ENCODE data around the gene NDUFC1.
"Not testable (repeated sequence)": the region's sequence is repeated elsewhere in the genome, so short reads cannot be mapped to it uniquely, and the experiment has no call there.

NDUFC1 gene

GRCh38 chr4:139256349-139256748, 45.9 kb downstream of the NDUFC1 start:
- no peaks in the 10 kb centered on the region for H3K36me3 Mint-ChIP-seq (ENCODE audit: insufficient read depth)
- no peak for ATAC-seq (replicated peaks)
- no peak overlapping the region for H3K27ac Mint-ChIP-seq
- H3K4me1 Mint-ChIP-seq (ENCODE audit: low read depth in 2 of 2), result no peaks in the 10 kb centered on the region
- H3K27me3 Mint-ChIP-seq, result no peaks in the 10 kb centered on the region
- H3K9me3 Mint-ChIP-seq, result no peaks in the 10 kb centered on the region
- no peak overlapping the region for H3K4me3 Mint-ChIP-seq
- DNase-seq, result no peak

- DNase-seq; H3K27me3 Mint-ChIP-seq; ATAC-seq (replicated peaks); H3K4me1 Mint-ChIP-seq (ENCODE audit: low read depth in 2 of 2); H3K27ac Mint-ChIP-seq; H3K9me3 Mint-ChIP-seq; H3K4me3 Mint-ChIP-seq; H3K36me3 Mint-ChIP-seq (ENCODE audit: insufficient read depth): not testable (repeated sequence)
Measured at GRCh38 chr4:139255581-139255980, 46.7 kb downstream of the NDUFC1 start.

- DNase-seq, result no peak
- ATAC-seq (replicated peaks), result no peak
- Mint-ChIP-seq H3K27me3 (no peaks in the 10 kb centered on the region), H3K36me3 (ENCODE audit: insufficient read depth) (no peaks in the 10 kb centered on the region), H3K4me1 (ENCODE audit: low read depth in 2 of 2) (no peaks in the 10 kb centered on the region), H3K27ac (no peak overlapping the region), H3K9me3 (no peaks in the 10 kb centered on the region), H3K4me3 (no peak overlapping the region)
Measured at GRCh38 chr4:139253713-139254112, 48.6 kb downstream of the NDUFC1 start.

GRCh38 chr4:139253046-139253445, 49.2 kb downstream of the NDUFC1 start:
- no peak for ATAC-seq (replicated peaks)
- H3K4me3 Mint-ChIP-seq, result no peak overlapping the region
- no peak for DNase-seq

GRCh38 chr4:139247700-139248238, 54.5 kb downstream of the NDUFC1 start:
- no peak for DNase-seq
- no peak overlapping the region for H3K27ac Mint-ChIP-seq
- H3K27me3 Mint-ChIP-seq, result no peaks in the 10 kb centered on the region
- no peaks in the 10 kb centered on the region for H3K4me1 Mint-ChIP-seq (ENCODE audit: low read depth in 2 of 2)
- H3K9me3 Mint-ChIP-seq, result no peaks in the 10 kb centered on the region
- no peaks in the 10 kb centered on the region for H3K36me3 Mint-ChIP-seq (ENCODE audit: insufficient read depth)
- no peak for ATAC-seq (replicated peaks)
- no peak overlapping the region for H3K4me3 Mint-ChIP-seq

More at GRCh38 chr4:139253046-139253445, 49.2 kb downstream of the NDUFC1 start:
- Mint-ChIP-seq H3K4me1 (ENCODE audit: low read depth in 2 of 2) (no peaks in the 10 kb centered on the region), H3K27me3 (no peaks in the 10 kb centered on the region), H3K36me3 (ENCODE audit: insufficient read depth) (no peaks in the 10 kb centered on the region), H3K9me3 (no peaks in the 10 kb centered on the region), H3K27ac (no peak overlapping the region)

GRCh38 chr4:139247241-139247640, 55.0 kb downstream of the NDUFC1 start:
- ATAC-seq (replicated peaks) (no peak), DNase-seq (no peak)
- Mint-ChIP-seq H3K27me3 (no peaks in the 10 kb centered on the region), H3K4me3 (no peak overlapping the region), H3K27ac (no peak overlapping the region), H3K36me3 (ENCODE audit: insufficient read depth) (no peaks in the 10 kb centered on the region), H3K4me1 (ENCODE audit: low read depth in 2 of 2) (no peaks in the 10 kb centered on the region), H3K9me3 (no peaks in the 10 kb centered on the region)

- no peaks in the 10 kb centered on the region for H3K4me1 Mint-ChIP-seq (ENCODE audit: low read depth in 2 of 2)
- no peaks in the 10 kb centered on the region for H3K9me3 Mint-ChIP-seq
- H3K27me3 Mint-ChIP-seq, result no peaks in the 10 kb centered on the region
- ATAC-seq (replicated peaks) (no peak), DNase-seq (no peak)
- no peaks in the 10 kb centered on the region for H3K36me3 Mint-ChIP-seq (ENCODE audit: insufficient read depth)
- H3K27ac Mint-ChIP-seq, result no peak overlapping the region
- no peak overlapping the region for H3K4me3 Mint-ChIP-seq
Measured at GRCh38 chr4:139246166-139246565, 56.1 kb downstream of the NDUFC1 start.

- no peaks in the 10 kb centered on the region for H3K27me3 Mint-ChIP-seq
- no peaks in the 10 kb centered on the region for H3K4me1 Mint-ChIP-seq (ENCODE audit: low read depth in 2 of 2)
- DNase-seq (no peak), ATAC-seq (replicated peaks) (no peak)
- no peak overlapping the region for H3K4me3 Mint-ChIP-seq
- no peak overlapping the region for H3K27ac Mint-ChIP-seq
- no peaks in the 10 kb centered on the region for H3K9me3 Mint-ChIP-seq
- H3K36me3 Mint-ChIP-seq (ENCODE audit: insufficient read depth), result no peaks in the 10 kb centered on the region
Measured at GRCh38 chr4:139245590-139245989, 56.7 kb downstream of the NDUFC1 start.

GRCh38 chr4:139243448-139244365, 58.6 kb downstream of the NDUFC1 start:
- no peak for DNase-seq
- Mint-ChIP-seq H3K36me3 (ENCODE audit: insufficient read depth) (no peaks in the 10 kb centered on the region), H3K27me3 (no peaks in the 10 kb centered on the region), H3K4me1 (ENCODE audit: low read depth in 2 of 2) (no peaks in the 10 kb centered on the region), H3K4me3 (no peak overlapping the region), H3K9me3 (no peaks in the 10 kb centered on the region), H3K27ac (peak overlapping the region in 1 of 2 donors; percentile 32)
- no peak for ATAC-seq (replicated peaks)

- ATAC-seq (replicated peaks) (no peak), DNase-seq (no peak)
- H3K27ac Mint-ChIP-seq, result peak overlapping the region in 1 of 2 donors; percentile 32
- no peaks in the 10 kb centered on the region for H3K4me1 Mint-ChIP-seq (ENCODE audit: low read depth in 2 of 2)
- H3K36me3 Mint-ChIP-seq (ENCODE audit: insufficient read depth), result no peaks in the 10 kb centered on the region
- no peak overlapping the region for H3K4me3 Mint-ChIP-seq
- no peaks in the 10 kb centered on the region for H3K9me3 Mint-ChIP-seq
- no peaks in the 10 kb centered on the region for H3K27me3 Mint-ChIP-seq
Measured at GRCh38 chr4:139242511-139243051, 59.7 kb downstream of the NDUFC1 start.

GRCh38 chr4:139241784-139242151, 60.5 kb downstream of the NDUFC1 start:
- H3K27me3 Mint-ChIP-seq, result no peaks in the 10 kb centered on the region

GRCh38 chr4:139241086-139241783, 61.0 kb downstream of the NDUFC1 start:
- DNase-seq, result no peak
- Mint-ChIP-seq H3K27ac (no peak overlapping the region), H3K36me3 (ENCODE audit: insufficient read depth) (no peaks in the 10 kb centered on the region), H3K4me1 (ENCODE audit: low read depth in 2 of 2) (no peaks in the 10 kb centered on the region), H3K9me3 (no peaks in the 10 kb centered on the region), H3K27me3 (no peaks in the 10 kb centered on the region), H3K4me3 (no peak overlapping the region)
- ATAC-seq (replicated peaks), result no peak

More at GRCh38 chr4:139241784-139242151, 60.5 kb downstream of the NDUFC1 start:
- H3K4me1 Mint-ChIP-seq (ENCODE audit: low read depth in 2 of 2), result no peaks in the 10 kb centered on the region
- no peak overlapping the region for H3K27ac Mint-ChIP-seq
- DNase-seq (no peak), ATAC-seq (replicated peaks) (no peak)
- no peaks in the 10 kb centered on the region for H3K9me3 Mint-ChIP-seq
- no peak overlapping the region for H3K4me3 Mint-ChIP-seq
- no peaks in the 10 kb centered on the region for H3K36me3 Mint-ChIP-seq (ENCODE audit: insufficient read depth)

Measured in effector memory CD8-positive, alpha-beta T cell (primary cell).